Esophagus (tissue), 2 donors: ENCODE results near the gene COX10. TPM values are rescaled to one million over a fixed set of nuclear protein-coding genes. Genes with fewer than 3 reads are reported as not detected.
"Not testable (repeated sequence)": the region's sequence is repeated elsewhere in the genome, so short reads cannot be mapped to it uniquely, and the experiment has no call there.

Experiments used
- H3K27ac ChIP-seq, 2 donors: one replicate each; pipeline ENCODE4 v1.5.1; 2013; ENCODE audit warnings: low read depth in 2 of 2, mild to moderate bottlenecking in 2 of 2, inconsistent platforms in 1 of 2, low read length in 1 of 2, moderate library complexity in 1 of 2
- H3K27me3 ChIP-seq, 2 donors: one replicate each; pipeline ENCODE4 v1.6.1; 2013; ENCODE audit warnings: low read length in 2 of 2, control low read depth in 1 of 2, mild to moderate bottlenecking in 1 of 2; ENCODE audit not compliant: insufficient read depth in 2 of 2, control insufficient read depth in 1 of 2
- H3K36me3 ChIP-seq, 2 donors: one replicate each; pipeline ENCODE4 v1.6.1; 2013; ENCODE audit warnings: low read length in 1 of 2; ENCODE audit not compliant: control insufficient read depth in 2 of 2, insufficient read depth in 2 of 2
- H3K4me1 ChIP-seq, 2 donors: one replicate each; pipeline ENCODE4 v1.6.1; 2013; ENCODE audit warnings: low read length in 1 of 2; ENCODE audit not compliant: control insufficient read depth in 2 of 2, insufficient read depth in 2 of 2
- H3K4me3 ChIP-seq, 2 donors: one replicate each; pipeline ENCODE4 v1.5.1; 2013; ENCODE audit warnings: low read length in 2 of 2, mild to moderate bottlenecking in 2 of 2, low read depth in 1 of 2, moderate library complexity in 1 of 2
- H3K9me3 ChIP-seq, 2 donors: one replicate each; pipeline ENCODE4 v1.6.1; 2013; ENCODE audit warnings: mild to moderate bottlenecking in 2 of 2, low read depth in 1 of 2, low read length in 1 of 2, moderate library complexity in 1 of 2; ENCODE audit not compliant: control insufficient read depth in 2 of 2, insufficient read depth in 1 of 2
- WGBS, 2 donors: extraction: QIAGEN DNeasy Blood & Tissue Kit; methylation state at CpG; one replicate each; pipeline ENCODE4 v1.1.7; 2013; 5-methylcytosine and 5-hydroxymethylcytosine counted together
- polyA plus RNA-seq, 2 donors: library from polyadenylated mRNA; stranded (reverse); fragments of 200-250 nt; gene quantifications; one replicate each; pipeline ENCODE4 v1.2.3, GENCODE V29; 2013
- donor health status: healthy with polysubstance abuse.
- donor health status: Bipolar disorder and iron deficiency.

Gene COX10
- polyA plus RNA-seq = 1 to 10 TPM; 6.8 to 9.7 TPM

DNA sequence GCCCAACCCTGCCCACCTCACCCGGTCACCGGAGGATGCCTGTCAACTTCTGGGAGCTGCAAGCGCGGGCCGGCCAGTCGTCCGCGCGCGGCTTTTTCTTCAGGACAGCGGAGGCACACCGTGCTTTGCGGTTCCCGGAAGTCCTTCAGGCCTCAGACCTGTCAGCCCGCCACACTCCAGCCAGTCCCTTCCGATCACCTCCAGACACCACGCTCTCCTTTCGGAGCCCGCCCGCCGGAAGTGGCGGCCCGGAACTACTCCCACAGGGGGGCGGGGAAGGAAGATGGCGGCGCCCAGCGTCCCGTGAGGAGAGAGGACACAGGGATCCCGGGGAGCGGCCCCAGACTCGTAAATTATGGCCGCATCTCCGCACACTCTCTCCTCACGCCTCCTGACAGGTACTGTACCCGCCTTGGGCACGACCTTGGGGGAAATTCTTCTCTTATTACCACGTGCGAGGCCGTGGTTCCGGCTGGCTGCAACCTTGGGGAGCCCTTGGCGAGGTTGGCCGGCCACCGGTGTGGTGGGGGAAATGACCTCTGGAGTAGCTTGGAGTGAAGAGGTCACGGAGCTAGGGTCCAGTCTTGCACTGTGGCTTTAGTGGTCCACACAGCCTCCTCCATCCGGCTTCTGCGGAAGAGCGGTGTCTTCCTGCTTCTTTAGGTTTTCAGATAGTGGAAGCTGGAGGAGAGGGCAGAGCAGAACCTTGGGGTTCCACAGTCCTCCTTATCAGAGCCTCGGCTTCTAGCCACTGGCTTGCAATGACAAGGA lies at the start of gene COX10:
TSS of gene COX10 (plus strand) at position 254 of the 771 bp plus-strand sequence. CDS start at position 356, 102 bp downstream.
- 0% methylated on average over 47 to 48 of the region's 48 CpGs for WGBS, 2 donors
- Histone ChIP-seq H3K4me3 (peak within 1 kb of the TSS; percentile 94 to 98), H3K27me3 (no peaks in the 10 kb centered on the region), H3K36me3 (no peaks in the 10 kb centered on the region), H3K9me3 (no peaks in the 10 kb centered on the region), H3K27ac (peak within 1 kb of the TSS; percentile 74 to 81), H3K4me1 (no peaks in the 10 kb centered on the region)

- not testable (repeated sequence) for H3K27me3 ChIP-seq, H3K9me3 ChIP-seq, H3K4me3 ChIP-seq, H3K36me3 ChIP-seq, H3K27ac ChIP-seq, H3K4me1 ChIP-seq
- WGBS, 2 donors = 78 to 81% methylated on average over 4 to 7 of the region's 9 CpGs
These were observed 47.5 kb upstream of the COX10 start for GRCh38 chr17:14021651-14022294.

DNA sequence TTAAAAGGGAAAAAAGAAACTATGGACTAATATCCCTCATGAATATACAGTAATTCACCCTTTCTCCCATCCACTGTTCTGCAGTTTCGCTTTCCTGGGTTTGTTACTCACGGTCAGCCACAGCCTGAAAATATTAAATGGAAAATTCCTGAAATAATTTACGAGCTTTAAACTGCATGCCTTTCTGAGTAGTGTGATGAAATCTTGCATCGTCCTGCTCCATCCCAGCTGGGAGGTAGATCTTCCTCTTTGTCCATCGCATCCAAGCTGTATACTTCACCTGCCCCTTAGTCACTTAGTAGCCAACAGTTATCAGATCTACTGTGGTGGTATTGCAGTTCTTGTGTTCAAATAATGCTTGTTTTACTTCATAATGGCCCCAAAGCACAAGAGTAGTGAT lies 39.5 kb upstream of the COX10 start:
- WGBS, 2 donors = 91% methylated on average over 1 of the region's 5 CpGs; no CpG with 5 or more reads in 1 of the 2 donors
- H3K4me1 ChIP-seq, H3K4me3 ChIP-seq, H3K27ac ChIP-seq, H3K36me3 ChIP-seq, H3K9me3 ChIP-seq, H3K27me3 ChIP-seq: not testable (repeated sequence)

- WGBS, 2 donors = 96 to 98% methylated on average over 3 of the region's 3 CpGs
- Histone ChIP-seq H3K36me3 (no peaks in the 10 kb centered on the region), H3K27me3 (no peaks in the 10 kb centered on the region), H3K4me1 (no peaks in the 10 kb centered on the region), H3K4me3 (no peak overlapping the region), H3K27ac (no peak overlapping the region), H3K9me3 (no peaks in the 10 kb centered on the region)
These were observed 37.1 kb upstream of the COX10 start for GRCh38 chr17:14032234-14032633.

GRCh38 chr17:14033166-14033565 lies 36.1 kb upstream of the COX10 start:
- no peak overlapping the region for H3K27ac ChIP-seq
- no peaks in the 10 kb centered on the region for H3K9me3 ChIP-seq
- H3K36me3 ChIP-seq = no peaks in the 10 kb centered on the region
- no peak overlapping the region for H3K4me3 ChIP-seq
- no peaks in the 10 kb centered on the region for H3K4me1 ChIP-seq
- H3K27me3 ChIP-seq = no peaks in the 10 kb centered on the region
- 69 to 86% methylated on average over 4 of the region's 4 CpGs for WGBS, 2 donors

- Histone ChIP-seq H3K27ac (no peak overlapping the region), H3K4me3 (no peak overlapping the region), H3K9me3 (no peaks in the 10 kb centered on the region), H3K36me3 (no peaks in the 10 kb centered on the region), H3K27me3 (no peaks in the 10 kb centered on the region), H3K4me1 (no peaks in the 10 kb centered on the region)
- 93 to 96% methylated on average over 1 of the region's 1 CpG for WGBS, 2 donors
These were observed 31.9 kb upstream of the COX10 start for GRCh38 chr17:14037453-14037852.

- Histone ChIP-seq H3K27me3 (no peaks in the 10 kb centered on the region), H3K36me3 (no peaks in the 10 kb centered on the region), H3K4me1 (no peaks in the 10 kb centered on the region), H3K4me3 (no peak overlapping the region), H3K27ac (no peak overlapping the region), H3K9me3 (no peaks in the 10 kb centered on the region)
- 39 to 44% methylated on average over 1 of the region's 1 CpG for WGBS, 2 donors
These were observed 31.1 kb upstream of the COX10 start for GRCh38 chr17:14038206-14038605.

DNA sequence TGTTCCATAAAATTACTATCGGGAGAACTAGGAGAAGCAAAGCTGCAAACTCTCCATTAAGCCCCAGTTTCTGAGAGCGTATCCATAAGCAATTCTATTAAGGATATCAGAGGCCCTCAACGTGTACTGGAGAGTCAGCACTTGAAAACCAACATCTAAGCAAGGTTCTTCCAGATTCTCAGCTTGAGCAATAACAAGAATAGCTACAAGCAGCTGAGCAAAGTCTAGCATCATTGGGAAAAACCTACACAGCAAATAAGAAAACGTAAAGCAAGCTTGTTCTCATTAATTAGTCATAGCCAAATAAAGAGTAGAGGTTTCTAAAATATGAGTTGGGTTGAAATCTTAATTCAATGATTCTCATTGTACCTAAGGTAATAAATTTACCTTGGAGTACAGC lies 26.9 kb upstream of the COX10 start:
- H3K36me3 ChIP-seq = no peaks in the 10 kb centered on the region
- 75 to 81% methylated on average over 4 of the region's 4 CpGs for WGBS, 2 donors
- H3K4me1 ChIP-seq = no peaks in the 10 kb centered on the region
- no peak overlapping the region for H3K27ac ChIP-seq
- no peak overlapping the region for H3K4me3 ChIP-seq
- H3K9me3 ChIP-seq = no peaks in the 10 kb centered on the region
- H3K27me3 ChIP-seq = no peaks in the 10 kb centered on the region

DNA sequence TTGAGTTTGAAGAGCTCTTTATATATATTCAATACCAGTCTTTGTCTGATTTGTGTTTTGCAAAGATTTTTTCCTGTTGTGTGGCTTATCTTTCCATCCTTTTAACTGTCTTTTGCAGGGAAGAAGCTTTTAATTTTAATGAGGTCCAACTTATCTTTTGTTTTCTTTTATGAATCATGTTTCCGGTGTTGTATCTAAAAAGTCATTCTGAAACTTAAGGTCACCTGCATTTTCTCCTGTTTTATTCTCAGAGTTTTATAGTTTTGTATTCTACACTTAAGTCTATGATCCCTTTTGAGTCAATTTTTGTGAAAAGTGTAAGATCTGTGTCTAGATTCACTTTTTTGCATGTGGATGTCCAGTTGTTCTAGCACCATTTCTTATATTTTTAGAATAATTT lies 24.6 kb upstream of the COX10 start:
- Histone ChIP-seq H3K36me3 (no peaks in the 10 kb centered on the region), H3K27ac (no peak overlapping the region), H3K27me3 (no peaks in the 10 kb centered on the region), H3K9me3 (no peaks in the 10 kb centered on the region), H3K4me1 (no peaks in the 10 kb centered on the region), H3K4me3 (no peak overlapping the region)
- WGBS, 2 donors = 48 to 80% methylated on average over 1 of the region's 1 CpG

DNA sequence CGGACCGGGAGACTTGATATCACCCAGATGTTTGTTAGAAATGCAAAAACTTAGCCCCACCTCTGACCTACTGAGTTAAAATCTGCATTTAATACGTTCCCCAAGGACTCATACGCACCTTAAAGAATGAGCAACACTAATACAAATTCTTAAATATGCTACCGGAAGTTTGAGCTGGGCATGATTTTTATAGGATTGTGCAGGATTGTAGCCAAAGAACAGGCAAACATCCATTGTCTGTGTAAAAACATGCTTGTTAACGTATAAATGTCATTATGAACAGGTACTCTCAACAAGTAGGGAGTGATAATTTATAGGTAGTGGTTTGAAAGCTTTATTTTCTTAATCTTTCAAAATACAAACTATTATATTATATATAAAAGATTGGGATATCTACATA lies 22.3 kb upstream of the COX10 start:
- no peaks in the 10 kb centered on the region for H3K27me3 ChIP-seq
- H3K27ac ChIP-seq = no peak overlapping the region
- no peaks in the 10 kb centered on the region for H3K4me1 ChIP-seq
- WGBS, 2 donors = 87 to 93% methylated on average over 6 of the region's 6 CpGs
- no peak overlapping the region for H3K4me3 ChIP-seq
- no peaks in the 10 kb centered on the region for H3K9me3 ChIP-seq
- H3K36me3 ChIP-seq = peaks cover 0 to 4% of the 10 kb centered on the region in 2 donors
